Islet precursor cell (in vitro differentiated cells): ENCODE data around the gene GEMIN8.

Source experiments
- DNase-seq: peaks from one replicate; pipeline ENCODE4 v3.0.0-alpha.2; 2018

Gene GEMIN8

GRCh38 chrX:14014526-14014925, 15.2 kb downstream of the GEMIN8 start:
- no peak for DNase-seq

DNA sequence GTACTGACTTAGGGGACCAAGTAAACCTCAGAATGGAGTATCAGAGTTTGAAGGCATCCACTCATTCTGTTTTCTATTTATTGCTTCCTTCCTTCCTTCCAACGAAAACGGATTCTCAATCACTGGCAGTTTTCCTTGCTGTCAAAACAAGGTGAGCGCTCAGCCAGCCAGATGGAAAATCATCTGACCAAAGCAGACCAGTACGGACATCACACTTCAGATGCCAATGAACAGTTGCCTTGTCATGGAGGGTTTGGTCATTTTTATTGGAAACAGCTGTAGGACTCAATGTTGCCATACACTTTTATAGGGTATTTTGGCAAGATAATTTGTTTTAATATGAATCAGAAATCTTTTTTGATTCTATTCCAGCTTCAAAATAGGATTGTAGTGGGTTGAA, 16.6 kb downstream of the GEMIN8 start:
- DNase-seq, result no peak

DNA sequence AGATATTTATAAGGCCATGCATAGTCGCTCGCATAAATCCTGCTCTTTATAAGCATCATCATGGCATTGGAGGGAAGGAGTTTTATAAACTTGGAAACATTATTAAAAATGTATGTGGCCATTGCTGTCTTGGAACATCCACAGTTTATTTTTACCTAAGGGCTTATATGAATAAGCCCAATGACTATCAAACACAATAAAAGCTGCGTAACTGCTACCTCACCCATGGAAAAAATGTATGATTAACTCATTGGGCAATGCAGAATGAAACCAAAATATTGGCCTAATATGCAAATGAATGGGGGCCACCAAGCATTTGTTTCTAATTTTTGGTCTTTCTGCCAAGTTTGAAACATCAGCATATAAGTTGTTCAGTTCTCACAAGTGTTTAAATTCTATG, 19.1 kb downstream of the GEMIN8 start:
- no peak for DNase-seq

GRCh38 chrX:14006540-14006939, 23.2 kb downstream of the GEMIN8 start:
- no peak for DNase-seq

- no peak for DNase-seq
Measured at GRCh38 chrX:14003876-14004425, 25.7 kb downstream of the GEMIN8 start.

- DNase-seq, result no peak
Measured at GRCh38 chrX:14003028-14003427, 26.7 kb downstream of the GEMIN8 start.

DNA sequence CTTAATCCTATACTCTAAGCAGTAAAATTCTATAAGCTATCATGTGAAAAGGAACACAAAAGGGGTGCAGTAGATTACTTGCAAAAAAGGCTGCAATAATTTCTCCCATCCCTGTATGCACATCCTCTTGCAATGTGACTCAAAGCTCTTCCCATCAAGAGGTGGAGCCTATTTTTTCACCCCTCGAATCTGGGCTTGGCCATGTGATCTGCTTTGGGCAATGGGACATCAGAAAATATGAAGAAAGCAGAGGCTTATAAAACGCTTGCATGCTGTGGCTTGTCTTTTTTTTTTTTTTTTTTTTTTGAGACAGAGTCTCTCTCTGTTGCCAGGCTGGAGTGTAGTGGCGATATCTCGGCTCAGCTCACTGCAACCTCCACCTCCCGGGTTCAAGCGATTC, 33.0 kb downstream of the GEMIN8 start:
- no peak for DNase-seq

DNA sequence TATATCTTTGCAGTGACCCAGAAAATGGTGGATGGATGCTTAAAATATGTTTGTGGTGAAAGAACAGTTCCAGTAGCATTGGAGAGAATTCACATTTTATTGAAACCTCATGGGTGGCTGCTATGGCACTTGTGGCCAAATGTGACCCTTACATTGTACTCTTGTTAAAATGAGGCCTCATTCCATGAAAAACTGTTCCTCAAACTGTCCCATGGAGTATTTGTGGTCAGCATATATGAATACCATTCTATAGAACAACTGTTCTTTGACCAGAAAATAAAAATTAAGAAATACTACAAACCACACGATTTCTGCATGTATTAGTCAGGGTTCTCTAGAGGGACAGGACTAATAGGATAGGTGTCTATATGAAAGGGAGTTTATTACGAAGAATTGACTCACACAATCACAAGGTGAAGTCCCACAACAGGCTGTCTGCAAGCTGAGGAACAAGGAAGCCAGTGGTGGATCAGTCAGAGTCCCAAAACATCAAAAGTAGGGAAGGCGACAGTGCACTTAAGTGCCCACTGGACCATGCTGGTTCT, 35.1 kb downstream of the GEMIN8 start:
- no peak for DNase-seq

DNA sequence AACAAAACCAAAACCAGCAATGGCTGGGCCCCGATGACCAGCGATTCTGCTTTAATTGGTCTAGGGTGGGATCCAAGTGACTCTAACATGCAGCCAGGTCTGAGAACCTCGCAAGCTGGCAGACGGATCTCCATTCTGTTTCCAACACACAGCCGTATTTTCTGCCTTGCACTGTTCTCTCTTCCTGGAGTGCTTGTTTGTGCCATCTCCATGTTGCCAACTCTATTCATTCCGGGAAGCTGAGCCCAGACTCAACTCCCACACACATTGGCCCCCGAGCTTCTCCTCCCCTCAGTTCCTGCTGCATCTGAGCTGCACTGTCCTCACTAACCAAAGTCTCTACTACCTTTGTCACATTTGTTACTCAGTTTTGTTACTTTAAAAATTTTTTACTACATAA, 35.6 kb downstream of the GEMIN8 start:
- DNase-seq, result no peak

- DNase-seq, result no peak
Measured at GRCh38 chrX:13990126-13990800, 39.4 kb downstream of the GEMIN8 start.

DNA sequence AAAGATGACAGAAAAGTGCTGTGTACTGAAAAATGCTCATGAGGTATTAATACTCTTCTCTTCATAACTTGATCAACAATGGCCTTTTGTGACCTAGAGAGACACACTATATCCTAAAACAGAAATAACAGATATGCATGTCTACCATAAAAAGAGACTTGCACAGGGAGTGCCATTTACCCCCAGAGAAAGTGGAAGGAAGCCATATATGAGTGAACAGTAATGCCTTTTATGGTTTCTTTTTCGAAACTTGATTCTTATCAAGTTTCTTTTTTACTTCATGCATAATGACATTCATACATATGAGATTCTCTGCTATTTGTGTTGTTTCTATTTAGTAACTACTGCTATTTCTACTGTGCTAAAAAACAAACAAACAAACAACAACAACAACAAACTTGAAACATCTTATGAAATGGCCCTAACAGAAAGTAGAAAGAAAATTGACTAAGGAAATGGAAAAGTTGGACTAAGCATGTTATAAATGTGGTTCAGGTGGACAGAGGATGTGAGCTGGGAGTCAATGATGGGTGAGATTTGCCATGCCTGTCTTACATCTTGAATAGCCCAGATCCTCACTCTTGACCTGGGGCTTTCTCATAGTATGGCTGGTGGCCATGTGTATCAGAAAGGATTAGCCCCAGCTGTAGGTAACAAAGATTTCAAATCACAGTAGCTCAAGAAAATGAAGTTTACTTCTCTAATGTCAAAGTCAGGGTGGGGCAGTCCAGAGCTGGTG, 43.8 kb downstream of the GEMIN8 start:
- DNase-seq, result no peak

DNA sequence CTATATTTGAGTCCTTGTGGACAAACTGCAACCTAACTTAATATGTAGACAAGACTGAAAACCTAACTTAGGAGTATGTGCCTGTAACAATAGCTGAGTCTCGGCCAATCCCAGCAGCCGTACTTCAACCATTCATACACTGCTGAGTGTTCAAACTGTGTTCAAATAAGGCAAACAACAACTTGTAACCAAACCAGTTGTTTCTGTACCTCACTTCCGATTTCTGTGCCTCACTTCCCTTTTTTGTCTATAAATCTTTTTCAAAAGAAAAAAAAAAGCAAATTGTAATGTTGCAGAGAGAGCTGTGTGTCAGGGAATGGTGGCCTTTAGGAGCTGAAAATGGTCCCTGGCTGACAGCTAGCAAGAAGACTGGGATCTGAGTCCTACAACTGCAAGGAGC, 46.0 kb downstream of the GEMIN8 start:
- no peak for DNase-seq

GRCh38 chrX:13968198-13968597, 61.5 kb downstream of the GEMIN8 start:
- DNase-seq, result no peak

DNA sequence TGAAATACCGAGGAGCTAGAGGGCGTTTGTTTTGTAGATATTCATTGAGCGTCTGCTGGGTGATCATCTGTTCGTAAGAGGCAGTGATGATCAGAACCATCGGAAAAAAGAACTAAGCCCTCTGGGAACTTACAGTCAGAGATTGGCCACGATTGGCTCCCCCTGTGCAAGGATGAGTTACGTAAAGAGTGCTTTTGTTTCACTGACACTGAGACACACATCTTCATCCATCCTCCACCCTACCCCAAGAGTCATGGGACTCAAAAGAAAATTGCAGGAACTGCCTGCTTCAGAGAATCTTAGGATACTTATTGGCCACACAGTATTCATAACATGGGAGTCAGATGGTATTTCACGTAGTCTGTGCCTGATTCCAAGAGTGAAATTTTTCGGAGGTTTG, 62.1 kb downstream of the GEMIN8 start:
- DNase-seq, result no peak

- no peak for DNase-seq
Measured at GRCh38 chrX:13966793-13967125, 62.9 kb downstream of the GEMIN8 start.

GRCh38 chrX:13966071-13966792, 63.5 kb downstream of the GEMIN8 start:
- DNase-seq, result no peak

DNA sequence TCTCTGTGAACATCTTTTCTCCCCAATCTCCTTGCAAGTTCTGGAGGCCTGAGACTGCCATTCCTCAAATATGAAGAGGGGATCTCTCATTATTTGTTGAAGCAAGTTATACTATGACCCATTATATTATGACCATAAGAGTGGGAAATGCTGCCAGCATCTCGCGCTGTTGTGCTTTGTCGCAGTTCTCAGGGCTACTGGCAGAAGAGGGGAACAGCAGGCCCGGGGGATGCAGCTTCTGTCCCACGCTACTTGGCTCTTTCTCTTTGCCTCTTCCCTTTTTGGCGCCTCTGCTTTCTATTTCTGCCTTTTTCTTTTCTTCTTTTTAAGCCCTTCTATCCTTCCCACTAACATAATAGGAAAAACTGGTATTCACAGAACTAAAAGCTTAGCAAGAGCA, 64.2 kb downstream of the GEMIN8 start:
- DNase-seq, result no peak

- DNase-seq, result no peak
Measured at GRCh38 chrX:13956998-13957397, 72.7 kb downstream of the GEMIN8 start.
